K562 (cell line): ENCODE results near the gene PKP1. TPM values are rescaled to one million over a fixed set of nuclear protein-coding genes. Genes with fewer than 3 reads are reported as not detected.

Experiments
- ATAC-seq: fragments of 200-7000 bp; cut with Tn5 transposase; 3 replicates; pipeline ENCODE4 v1.9.1; 2020; ENCODE audit warnings: moderate library complexity
- BruUV-seq: library from RNA; stranded (reverse); fragments of 400-500 nt; replicated peaks from 2 replicates; lab custom pipeline; 2021; lab: Mats Ljungman, UMichigan
- CTCF ChIA-PET: fragments of 300-600 bp; formaldehyde crosslinking; extraction: SDS; loops from one replicate; lab custom pipeline; 2021; ENCODE audit warnings: low intra/inter-chr PET ratio; lab: Yijun Ruan, JAX
- POLR2A ChIA-PET: fragments of 300-600, 350-650 bp; sonication (Branson Sonifier 250); formaldehyde crosslinking; extraction: SDS; loops from one replicate; lab custom pipeline; 2021; ENCODE audit warnings: antibody characterized with exemption, inconsistent platforms; lab: Yijun Ruan, JAX
- DNase-seq, 4 experiments: peaks; one replicate each; pipeline versions ENCODE4 v3.0.0 to v3.0.0-alpha.2; 2011 to 2018; ENCODE audit warnings: low spot score in 3 of 4, mixed read lengths in 3 of 4; ENCODE audit errors: extremely low read depth in 1 of 4
- FAIRE-seq: peaks from 2 replicates; lab custom pipeline; 2011; peaks lifted over from hg19 to GRCh38; lab: Jason Lieb, UNC
- H2AFZ ChIP-seq: 2 replicates; pipeline ENCODE4 v1.6.0; 2011; ENCODE audit warnings: low read depth, low read length, control low read depth, inconsistent platforms
- H3K27ac ChIP-seq: fragments of 200-600 bp; 3 replicates; pipeline ENCODE4 v1.8.0; 2011; ENCODE audit warnings: low read depth, mild to moderate bottlenecking, control low read depth, inconsistent platforms, low read length, moderate library complexity, mixed read lengths; ENCODE audit errors: extremely low read depth
- H3K27me3 ChIP-seq, 2 experiments: fragments of 300-600 bp in 1 of 2; 2 replicates in 1 of 2; 3 replicates in 1 of 2; pipeline versions ENCODE4 v1.6.0 to v1.8.0; 2011; ENCODE audit warnings: inconsistent platforms in 2 of 2, low read length in 2 of 2, mild to moderate bottlenecking in 1 of 2, mixed read lengths in 1 of 2, moderate library complexity in 1 of 2; ENCODE audit not compliant: control insufficient read depth in 2 of 2, insufficient read depth in 2 of 2
- H3K36me3 ChIP-seq: fragments of 300-600 bp; 3 replicates; pipeline ENCODE4 v1.8.0; 2011; ENCODE audit warnings: mild to moderate bottlenecking, low read length, inconsistent platforms; ENCODE audit not compliant: control insufficient read depth, insufficient read depth
- H3K4me1 ChIP-seq, 2 experiments: fragments of 200-600 bp in 1 of 2; replicated peaks in 1 of 2; 2 replicates in 1 of 2; 3 replicates in 1 of 2; pipeline versions ENCODE4 v1.5.1 to v1.8.0; 2011; ENCODE audit warnings: inconsistent platforms in 2 of 2, low read length in 2 of 2, mild to moderate bottlenecking in 1 of 2, mixed read lengths in 1 of 2, moderate library complexity in 1 of 2; ENCODE audit not compliant: control insufficient read depth in 2 of 2, insufficient read depth in 2 of 2
- H3K4me2 ChIP-seq: 2 replicates; pipeline ENCODE4 v1.6.1; 2011; ENCODE audit warnings: low read length, control low read depth, inconsistent platforms, mixed read lengths; ENCODE audit not compliant: insufficient read depth
- H3K4me3 ChIP-seq: fragments of 200-600 bp; sonication (generic), shearing (Covaris generic); 2 replicates; pipeline ENCODE4 v1.5.1; 2016; ENCODE audit warnings: control low read depth, inconsistent platforms
- H3K79me2 ChIP-seq: fragments of 200-600 bp; 3 replicates; pipeline ENCODE4 v1.8.0; 2011; ENCODE audit warnings: low read length, inconsistent platforms; ENCODE audit not compliant: control insufficient read depth, insufficient read depth
- H3K9ac ChIP-seq, 2 experiments: 2 replicates each; pipeline versions ENCODE4 v1.6.0 to v1.6.1; 2011; ENCODE audit warnings: low read depth in 2 of 2, low read length in 2 of 2, control low read depth in 1 of 2, inconsistent platforms in 1 of 2, mild to moderate bottlenecking in 1 of 2, mixed read lengths in 1 of 2; ENCODE audit not compliant: insufficient read depth in 1 of 2
- H3K9me1 ChIP-seq: one replicate; pipeline ENCODE4 v1.6.0; 2011; ENCODE audit warnings: inconsistent platforms, mild to moderate bottlenecking, low read length, moderate library complexity; ENCODE audit not compliant: control insufficient read depth, insufficient read depth
- H3K9me3 ChIP-seq: replicated peaks from 2 replicates; pipeline ENCODE4 v1.5.1; 2011; ENCODE audit warnings: low read depth, low read length, inconsistent platforms; ENCODE audit not compliant: control insufficient read depth, insufficient read depth
- H4K20me1 ChIP-seq: replicated peaks from 2 replicates; pipeline ENCODE4 v1.6.1; 2011; ENCODE audit warnings: low read length, inconsistent platforms, mixed read lengths; ENCODE audit not compliant: control insufficient read depth, insufficient read depth
- ARID2 ChIP-seq: fragments of 450-650 bp; IDR thresholded peaks from 2 replicates; pipeline ENCODE4 v1.6.1; 2017; ENCODE audit warnings: antibody characterized with exemption, mild to moderate bottlenecking
- BRF2 ChIP-seq: IDR thresholded peaks from 3 replicates; pipeline ENCODE4 v1.6.1; 2011; ENCODE audit warnings: borderline replicate concordance, mild to moderate bottlenecking; ENCODE audit not compliant: insufficient read length, insufficient read depth
- FIP1L1 ChIP-seq: fragments of 200-400 bp; formaldehyde crosslinking; IDR thresholded peaks from 2 replicates; pipeline ENCODE4 v1.6.1; 2018; ENCODE audit warnings: mild to moderate bottlenecking, low read depth, low read length; ENCODE audit not compliant: poor library complexity, severe bottlenecking
- MCM7 ChIP-seq, 2 experiments: fragments of 450-650 bp; IDR thresholded peaks; 2 replicates each; pipeline ENCODE4 v1.6.1; 2016 to 2018
- MEF2D ChIP-seq: conservative IDR thresholded peaks from 2 replicates; pipeline ENCODE4 v1.6.1; 2016; ENCODE audit warnings: low read depth, missing genetic modification characterization, missing compliant biosample characterization
- MITF ChIP-seq: IDR thresholded peaks from 2 replicates; pipeline ENCODE4 v1.6.1; 2014; ENCODE audit warnings: antibody characterized with exemption
- MTA2 ChIP-seq: fragments of 450-650 bp; IDR thresholded peaks from 2 replicates; pipeline ENCODE4 v1.6.1; 2016; ENCODE audit warnings: low read depth
- SIN3A ChIP-seq, 2 experiments: fragments of 150-350 bp in 1 of 2; IDR thresholded peaks; 2 replicates each; pipeline ENCODE4 v1.6.1; 2011 to 2016; ENCODE audit warnings: borderline replicate concordance in 2 of 2, low read depth in 2 of 2, low read length in 2 of 2, mild to moderate bottlenecking in 2 of 2, moderate library complexity in 2 of 2; ENCODE audit not compliant: control insufficient read depth in 1 of 2
- ZBTB8A ChIP-seq: fragments of 450-650 bp; IDR thresholded peaks from 2 replicates; pipeline ENCODE4 v1.6.1; 2018; ENCODE audit warnings: mild to moderate bottlenecking, moderate library complexity; ENCODE audit not compliant: partially characterized antibody
- ZNF174 ChIP-seq: fragments of 250-450 bp; sonication (Bioruptor Pico); IDR thresholded peaks from 2 replicates; pipeline ENCODE4 v1.4.0; 2020; ENCODE audit warnings: mild to moderate bottlenecking
- ZNF175 ChIP-seq: fragments of 200-800 bp; sonication (Bioruptor generic); IDR thresholded peaks from 2 replicates; pipeline ENCODE4 v1.6.1; 2016; ENCODE audit warnings: low read depth, mild to moderate bottlenecking, missing genetic modification characterization, missing compliant biosample characterization
- ZNF57 ChIP-seq: fragments of 450-650 bp; formaldehyde crosslinking; IDR thresholded peaks from 2 replicates; pipeline ENCODE4 v1.4.0; 2020; ENCODE audit warnings: mild to moderate bottlenecking, moderate library complexity
- ZNF699 ChIP-seq: fragments of 250-450 bp; sonication (Bioruptor Pico); IDR thresholded peaks from 2 replicates; pipeline ENCODE4 v1.8.0; 2021; ENCODE audit warnings: mild to moderate bottlenecking, moderate library complexity; ENCODE audit not compliant: insufficient replicate concordance
- ZNF79 ChIP-seq: fragments of 250-450 bp; sonication (Bioruptor Pico); IDR thresholded peaks from 2 replicates; pipeline ENCODE4 v1.4.0; 2020; ENCODE audit warnings: low read depth, mild to moderate bottlenecking, moderate library complexity
- WGBS: fragments of 100-300 bp; shearing (Covaris generic); methylation state at CpG from one replicate; pipeline ENCODE4 v1.1.6; 2016; ENCODE audit warnings: low coverage, mixed read lengths; ENCODE audit not compliant: insufficient coverage; ENCODE audit errors: missing lambda C conversion rate; 5-methylcytosine and 5-hydroxymethylcytosine counted together
- in situ Hi-C: fragments of 300-500 bp; cut with MboI; formaldehyde crosslinking; loops from 4 replicates; pipeline ENCODE4 v1.15.0; 2018; ENCODE audit warnings: inconsistent platforms, mixed read lengths
- intact Hi-C: fragments of 100-400 bp; cut with micrococcal nuclease; formaldehyde crosslinking; loops from 2 replicates; pipeline ENCODE4 v1.14.2; 2022
- polyA plus RNA-seq, 8 experiments: library from polyadenylated mRNA; depleted of rRNA in 4 of 8; stranded (reverse) in 5 of 8; unstranded in 3 of 8; fragments of >200 nt; fragmentation: Nextera tagmentation in 2 of 8; fragmentation: Illumina TruSeq in 1 of 8; extraction: Ambion mirVana in 2 of 8; extraction: Trizol in 1 of 8; gene quantifications; 2 replicates each; pipeline versions ENCODE4 v1.2.1 to v1.2.3, GENCODE V29; 2011 to 2014; ENCODE audit warnings: inconsistent platforms in 1 of 8, missing spikeins in 1 of 8
- total RNA-seq, 7 experiments: library from RNA; depleted of rRNA in 6 of 7; stranded (reverse); fragments of >200 nt in 6 of 7; fragmentation: Illumina TruSeq in 2 of 7; extraction: Trizol in 2 of 7; gene quantifications; 2 replicates each; pipeline versions ENCODE4 v1.2.1 to v1.2.3, GENCODE V29; 2011 to 2021; ENCODE audit warnings: low replicate concordance in 1 of 7

PKP1 gene
- total and polyA plus RNA-seq, 9 of the 15 experiments (the other 6 are each of a cell fraction or from before 2014, with no cell fraction given), result not detected

- no peak overlapping the region for H2AFZ ChIP-seq
- H3K9me1 ChIP-seq, result no peaks in the 10 kb centered on the region
- whole genome bisulfite sequencing, result 0% methylated on average over 7 of the region's 7 CpGs
- no peak overlapping the region for H3K9ac ChIP-seq
- ChIA-PET POLR2A (interaction anchor here (1.4 kb wide), 1 partner anchor 9 kb away, joined by 4 read pairs; no protein-coding TSS in a partner anchor), CTCF (no interaction called here)
- BruUV-seq, result no TSS peak
- peaks cover 13% of the 10 kb centered on the region for H4K20me1 ChIP-seq
- in situ Hi-C loops (no loop called here), intact Hi-C loops (no loop called here)
- peaks cover 0 to 5% of the 10 kb centered on the region in 2 experiments; a peak in 1 of 5 replicates for H3K4me1 ChIP-seq
- ATAC-seq (no peak), FAIRE-seq (no peak), DNase-seq (no peak)
- no peak overlapping the region for H3K27ac ChIP-seq
- H3K27me3 ChIP-seq, result peaks cover 35 to 96% of the 10 kb centered on the region in 2 experiments
- no peaks in the 10 kb centered on the region for H3K9me3 ChIP-seq
- H3K36me3 ChIP-seq, result no peaks in the 10 kb centered on the region
- H3K4me2 ChIP-seq, result no peak overlapping the region
- no peak overlapping the region for H3K4me3 ChIP-seq
- H3K79me2 ChIP-seq, result no peaks in the 10 kb centered on the region
- TF ChIP-seq SIN3A (IDR thresholded peaks at IDR 0.05; ENCODE audit: borderline replicate concordance in 2 of 2, control insufficient read depth in 1 of 2, low read depth in 2 of 2, low read length in 2 of 2) (no peak), MITF (no peak), BRF2 (no peak), FIP1L1 (no peak), ZNF57 (CRISPR knock-in tag) (no peak), ARID2 (no peak), MCM7 (IDR thresholded peaks at IDR 0.05) (no peak), MEF2D (tag) (no peak), ZNF699 (CRISPR knock-in tag) (no peak), MTA2 (no peak), ZNF79 (CRISPR knock-in tag) (no peak), ZNF174 (no peak), ZNF175 (CRISPR knock-in tag) (no peak), ZBTB8A (no peak)
Measured at GRCh38 chr1:201288765-201289164, 5.5 kb downstream of the PKP1 start.
